Parathyroid adenoma (tissue), 2 donors: ENCODE measurements around the gene MFAP2.

Experiments
- H2AFZ ChIP-seq: fragments of 300-600 bp; sonication (generic); one replicate; pipeline ENCODE4 v1.7.0; 2017; ENCODE audit warnings: antibody characterized with exemption, mild to moderate bottlenecking
- H3K27ac ChIP-seq: fragments of 300-600 bp; sonication (generic); one replicate; pipeline ENCODE4 v1.7.0; 2017
- H3K27me3 ChIP-seq: fragments of 300-600 bp; sonication (generic); one replicate; pipeline ENCODE4 v1.7.0; 2017; ENCODE audit warnings: low read length; ENCODE audit not compliant: control insufficient read depth, insufficient read depth
- H3K36me3 ChIP-seq: fragments of 300-600 bp; sonication (generic); one replicate; pipeline ENCODE4 v1.7.0; 2017; ENCODE audit warnings: low read length; ENCODE audit not compliant: control insufficient read depth, insufficient read depth
- H3K4me1 ChIP-seq: fragments of 300-600 bp; sonication (generic); one replicate; pipeline ENCODE4 v1.7.0; 2017; ENCODE audit warnings: control low read depth
- H3K4me2 ChIP-seq: fragments of 300-600 bp; sonication (generic); one replicate; pipeline ENCODE4 v1.7.0; 2017; ENCODE audit warnings: low read length
- H3K4me3 ChIP-seq: fragments of 300-600 bp; sonication (generic); one replicate; pipeline ENCODE4 v1.7.0; 2017; ENCODE audit warnings: low read depth, low read length
- H3K79me2 ChIP-seq: fragments of 300-600 bp; sonication (generic); one replicate; pipeline ENCODE4 v1.7.0; 2017; ENCODE audit warnings: control low read depth
- H3K9ac ChIP-seq: fragments of 300-600 bp; sonication (generic); one replicate; pipeline ENCODE4 v1.7.0; 2017; ENCODE audit warnings: mild to moderate bottlenecking
- H3K9me3 ChIP-seq: fragments of 300-600 bp; sonication (generic); one replicate; pipeline ENCODE4 v1.7.0; 2017; ENCODE audit warnings: low read length; ENCODE audit not compliant: control insufficient read depth
- CTCF ChIP-seq: fragments of 300-600 bp; sonication (generic); IDR thresholded peaks from one replicate; pipeline ENCODE4 v1.7.0; 2017; ENCODE audit warnings: antibody characterized with exemption, mild to moderate bottlenecking
- donor health status: primary hyperparathyroidism.

MFAP2 gene

GRCh38 chr1:17004466-17005364, 24.3 kb upstream of the MFAP2 start:
- Histone ChIP-seq H3K9me3 (no peaks in the 10 kb centered on the region), H3K9ac (no peak overlapping the region), H3K4me2 (no peak overlapping the region), H3K4me1 (peaks cover 6% of the 10 kb centered on the region), H3K36me3 (no peaks in the 10 kb centered on the region), H3K27ac (no peak overlapping the region), H2AFZ (no peak overlapping the region), H3K4me3 (no peak overlapping the region), H3K79me2 (no peaks in the 10 kb centered on the region), H3K27me3 (no peaks in the 10 kb centered on the region)
- TF ChIP-seq CTCF, result no peak

- H3K4me3 ChIP-seq, result no peak overlapping the region
- no peak overlapping the region for H3K9ac ChIP-seq
- no peak for TF ChIP-seq CTCF
- H3K4me1 ChIP-seq, result peaks cover 6% of the 10 kb centered on the region
- H3K36me3 ChIP-seq, result no peaks in the 10 kb centered on the region
- no peaks in the 10 kb centered on the region for H3K9me3 ChIP-seq
- no peaks in the 10 kb centered on the region for H3K79me2 ChIP-seq
- H3K27me3 ChIP-seq, result no peaks in the 10 kb centered on the region
- no peak overlapping the region for H3K27ac ChIP-seq
- H2AFZ ChIP-seq, result no peak overlapping the region
- no peak overlapping the region for H3K4me2 ChIP-seq
Observed at GRCh38 chr1:17002524-17002902, 22.1 kb upstream of the MFAP2 start.

GRCh38 chr1:17001760-17002523, 21.5 kb upstream of the MFAP2 start:
- Histone ChIP-seq H3K27me3 (no peaks in the 10 kb centered on the region), H3K27ac (no peak overlapping the region), H3K9me3 (no peaks in the 10 kb centered on the region), H3K4me3 (no peak overlapping the region), H3K4me2 (no peak overlapping the region), H3K79me2 (no peaks in the 10 kb centered on the region), H3K4me1 (peaks cover 6% of the 10 kb centered on the region), H3K36me3 (no peaks in the 10 kb centered on the region), H3K9ac (no peak overlapping the region), H2AFZ (no peak overlapping the region)
- no peak for TF ChIP-seq CTCF

- Histone ChIP-seq H3K4me1 (peaks cover 6% of the 10 kb centered on the region), H3K36me3 (no peaks in the 10 kb centered on the region), H3K4me3 (no peak overlapping the region)
Observed at GRCh38 chr1:16999863-17000262, 19.4 kb upstream of the MFAP2 start.

More at GRCh38 chr1:16999863-17000262, 19.4 kb upstream of the MFAP2 start:
- H3K4me2 ChIP-seq, result no peak overlapping the region
- H3K9me3 ChIP-seq, result no peaks in the 10 kb centered on the region
- no peaks in the 10 kb centered on the region for H3K79me2 ChIP-seq
- H2AFZ ChIP-seq, result no peak overlapping the region
- TF ChIP-seq CTCF, result no peak
- H3K9ac ChIP-seq, result no peak overlapping the region
- H3K27me3 ChIP-seq, result no peaks in the 10 kb centered on the region
- no peak overlapping the region for H3K27ac ChIP-seq
